Measurements from ENCODE around the gene ADAMTSL3. TPM values are rescaled to one million over a fixed set of nuclear protein-coding genes. Genes with fewer than 3 reads are reported as not detected.

ADAMTSL3 gene
- total RNA-seq, 2 experiments from 2014 or later: not detected

DNA sequence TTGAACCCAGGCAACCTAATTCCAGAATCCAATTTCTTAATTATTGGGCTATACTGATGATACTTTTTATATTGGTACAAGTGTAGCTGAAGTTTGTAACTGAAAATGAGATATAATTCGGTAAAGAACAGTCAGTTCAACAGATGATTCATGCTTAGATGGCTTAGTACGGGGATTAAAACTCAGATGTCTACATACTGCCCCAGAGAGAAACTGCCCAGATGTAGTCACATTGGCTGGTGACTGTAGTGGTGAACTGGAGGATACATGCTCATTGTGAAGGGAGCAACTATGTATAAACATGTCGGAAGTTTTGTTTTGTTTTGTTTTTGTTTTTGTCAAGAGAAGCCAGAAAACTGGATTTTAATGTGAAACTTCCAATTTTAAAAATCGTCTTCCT lies 179.6 kb downstream of the ADAMTSL3 start:
- ChIA-PET CTCF (no interaction called here), POLR2A (no interaction called here)
- Mint-ChIP-seq H3K9me3 (peaks cover 2% of the 10 kb centered on the region), H3K27me3 (peaks cover 24% of the 10 kb centered on the region), H3K4me1 (ENCODE audit: low read depth) (no peaks in the 10 kb centered on the region), H3K36me3 (ENCODE audit: low read depth) (no peaks in the 10 kb centered on the region), H3K4me3 (no peak overlapping the region), H3K27ac (no peak overlapping the region)
- intact Hi-C loops (cut with DNase I, micrococcal nuclease): no loop called here
- peaks cover 0 to 3% of the 10 kb centered on the region in 2 experiments for H3K27me3 ChIP-seq (ENCODE audit: control insufficient read depth in 1 of 2, insufficient read depth in 2 of 2, low read length in 2 of 2)
- H3K27ac ChIP-seq (ENCODE audit: low read depth in 1 of 2, low read length in 2 of 2): no peak overlapping the region
- TF ChIP-seq, protein P1, sequence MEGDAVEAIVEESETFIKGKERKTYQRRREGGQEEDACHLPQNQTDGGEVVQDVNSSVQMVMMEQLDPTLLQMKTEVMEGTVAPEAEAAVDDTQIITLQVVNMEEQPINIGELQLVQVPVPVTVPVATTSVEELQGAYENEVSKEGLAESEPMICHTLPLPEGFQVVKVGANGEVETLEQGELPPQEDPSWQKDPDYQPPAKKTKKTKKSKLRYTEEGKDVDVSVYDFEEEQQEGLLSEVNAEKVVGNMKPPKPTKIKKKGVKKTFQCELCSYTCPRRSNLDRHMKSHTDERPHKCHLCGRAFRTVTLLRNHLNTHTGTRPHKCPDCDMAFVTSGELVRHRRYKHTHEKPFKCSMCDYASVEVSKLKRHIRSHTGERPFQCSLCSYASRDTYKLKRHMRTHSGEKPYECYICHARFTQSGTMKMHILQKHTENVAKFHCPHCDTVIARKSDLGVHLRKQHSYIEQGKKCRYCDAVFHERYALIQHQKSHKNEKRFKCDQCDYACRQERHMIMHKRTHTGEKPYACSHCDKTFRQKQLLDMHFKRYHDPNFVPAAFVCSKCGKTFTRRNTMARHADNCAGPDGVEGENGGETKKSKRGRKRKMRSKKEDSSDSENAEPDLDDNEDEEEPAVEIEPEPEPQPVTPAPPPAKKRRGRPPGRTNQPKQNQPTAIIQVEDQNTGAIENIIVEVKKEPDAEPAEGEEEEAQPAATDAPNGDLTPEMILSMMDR (IDR thresholded peaks at IDR 0.05): no peak
- H3K36me3 ChIP-seq (ENCODE audit: insufficient read depth, low read length): no peaks in the 10 kb centered on the region
- no peaks in the 10 kb centered on the region for H3K4me1 ChIP-seq (ENCODE audit: insufficient read depth, low read length)
- no peak for ATAC-seq (ENCODE audit: poor library complexity)
- no peak for DNase-seq
- no peaks in the 10 kb centered on the region for H3K9me3 ChIP-seq (ENCODE audit: control insufficient read depth in 1 of 2, insufficient read depth in 1 of 2, low read length in 2 of 2)
- H3K4me3 ChIP-seq (ENCODE audit: low read length): no peak overlapping the region

DNA sequence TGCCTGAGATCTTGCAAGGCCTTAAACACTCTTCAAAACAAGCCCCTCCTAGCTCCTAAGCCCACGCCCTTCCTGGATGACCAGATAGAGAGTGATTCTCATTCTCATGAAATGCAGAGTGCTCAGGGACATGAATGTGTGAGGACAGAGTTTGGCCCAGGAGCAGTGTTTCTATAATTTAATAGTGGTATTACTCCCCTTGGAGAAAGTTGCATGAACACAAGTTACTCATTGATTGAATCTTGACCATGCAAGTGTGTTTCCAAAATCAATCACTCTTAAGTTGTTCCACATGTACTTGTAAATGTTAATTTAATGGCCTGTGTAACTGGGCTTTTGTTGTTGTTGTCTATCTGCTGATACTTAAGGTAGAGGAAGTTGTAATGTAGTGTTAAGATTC lies 181.6 kb downstream of the ADAMTSL3 start:
- ChIA-PET CTCF (no interaction called here), POLR2A (no interaction called here)
- no peaks in the 10 kb centered on the region for H3K4me1 ChIP-seq (ENCODE audit: insufficient read depth, low read length)
- Mint-ChIP-seq H3K4me3 (no peak overlapping the region), H3K27me3 (peaks cover 22% of the 10 kb centered on the region), H3K9me3 (no peaks in the 10 kb centered on the region), H3K4me1 (ENCODE audit: low read depth) (no peaks in the 10 kb centered on the region), H3K27ac (no peak overlapping the region), H3K36me3 (ENCODE audit: low read depth) (no peaks in the 10 kb centered on the region)
- no peaks in the 10 kb centered on the region for H3K36me3 ChIP-seq (ENCODE audit: insufficient read depth, low read length)
- intact Hi-C loops (cut with DNase I, micrococcal nuclease): no loop called here
- H3K9me3 ChIP-seq (ENCODE audit: control insufficient read depth in 1 of 2, insufficient read depth in 1 of 2, low read length in 2 of 2): no peaks in the 10 kb centered on the region
- DNase-seq: no peak
- H3K27ac ChIP-seq (ENCODE audit: low read depth in 1 of 2, low read length in 2 of 2): no peak overlapping the region
- no peak overlapping the region for H3K4me3 ChIP-seq (ENCODE audit: low read length)
- peaks cover 3 to 5% of the 10 kb centered on the region in 2 experiments for H3K27me3 ChIP-seq (ENCODE audit: control insufficient read depth in 1 of 2, insufficient read depth in 2 of 2, low read length in 2 of 2)
- no peak for ATAC-seq (ENCODE audit: poor library complexity)
- TF ChIP-seq, protein P1 (IDR thresholded peaks at IDR 0.05): no peak

DNA sequence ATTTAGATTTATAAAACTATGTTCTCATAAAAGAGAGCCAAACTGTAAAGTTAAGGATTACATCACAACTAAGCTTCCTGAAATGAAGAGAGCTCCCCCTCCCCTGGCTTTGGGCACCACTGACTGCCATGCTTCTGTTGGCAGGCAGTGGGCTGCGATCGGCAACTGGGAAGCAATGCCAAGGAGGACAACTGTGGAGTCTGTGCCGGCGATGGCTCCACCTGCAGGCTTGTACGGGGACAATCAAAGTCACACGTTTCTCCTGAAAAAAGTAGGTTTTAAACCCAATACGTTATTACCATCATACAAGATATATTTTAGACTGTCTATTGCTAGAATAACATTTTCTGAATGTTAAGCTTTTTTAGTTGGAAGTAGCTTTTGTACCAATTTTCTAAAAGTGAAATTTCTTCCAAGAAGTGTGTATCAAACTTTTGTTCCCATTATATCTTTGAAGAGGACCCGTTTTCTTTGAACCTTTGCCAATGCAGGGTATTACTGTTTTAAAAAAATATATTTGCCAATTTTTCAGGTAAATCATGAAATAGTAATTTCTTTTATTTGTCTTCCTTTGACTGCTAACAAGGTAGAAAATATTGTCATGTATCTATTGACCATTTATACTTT lies 184.1 kb downstream of the ADAMTSL3 start:
- POLR2A ChIA-PET: no interaction called here
- no peaks in the 10 kb centered on the region for H3K4me1 ChIP-seq (ENCODE audit: insufficient read depth, low read length)
- ATAC-seq (ENCODE audit: poor library complexity) (no peak), DNase-seq (no peak)
- Mint-ChIP-seq H3K9me3 (no peaks in the 10 kb centered on the region), H3K36me3 (ENCODE audit: low read depth) (no peaks in the 10 kb centered on the region), H3K4me1 (ENCODE audit: low read depth) (no peaks in the 10 kb centered on the region), H3K4me3 (no peak overlapping the region), H3K27ac (no peak overlapping the region), H3K27me3 (peaks cover 20% of the 10 kb centered on the region)
- no peak overlapping the region for H3K4me3 ChIP-seq (ENCODE audit: low read length)
- H3K27me3 ChIP-seq (ENCODE audit: control insufficient read depth in 1 of 2, insufficient read depth in 2 of 2, low read length in 2 of 2): peaks cover 0 to 5% of the 10 kb centered on the region in 2 experiments
- TF ChIP-seq, protein P1 (IDR thresholded peaks at IDR 0.05): no peak
- intact Hi-C loops (cut with DNase I, micrococcal nuclease): no loop called here
- no peaks in the 10 kb centered on the region for H3K36me3 ChIP-seq (ENCODE audit: insufficient read depth, low read length)
- no peaks in the 10 kb centered on the region for H3K9me3 ChIP-seq (ENCODE audit: control insufficient read depth in 1 of 2, insufficient read depth in 1 of 2, low read length in 2 of 2)
- H3K27ac ChIP-seq (ENCODE audit: low read depth in 1 of 2, low read length in 2 of 2): no peak overlapping the region
- CTCF ChIA-PET: no interaction called here
